Measurements from ENCODE around the gene SNAPC5. TPM values are rescaled to one million over a fixed set of nuclear protein-coding genes. Genes with fewer than 3 reads are reported as not detected.
"Not testable (repeated sequence)": the region's sequence is repeated elsewhere in the genome, so short reads cannot be mapped to it uniquely, and the experiment has no call there.

SNAPC5 gene
- total and polyA plus RNA-seq, 2 of the 8 experiments (the other 6 are each of a cell fraction or from before 2014, with no cell fraction given) = 18.7 to 23.1 TPM

DNA sequence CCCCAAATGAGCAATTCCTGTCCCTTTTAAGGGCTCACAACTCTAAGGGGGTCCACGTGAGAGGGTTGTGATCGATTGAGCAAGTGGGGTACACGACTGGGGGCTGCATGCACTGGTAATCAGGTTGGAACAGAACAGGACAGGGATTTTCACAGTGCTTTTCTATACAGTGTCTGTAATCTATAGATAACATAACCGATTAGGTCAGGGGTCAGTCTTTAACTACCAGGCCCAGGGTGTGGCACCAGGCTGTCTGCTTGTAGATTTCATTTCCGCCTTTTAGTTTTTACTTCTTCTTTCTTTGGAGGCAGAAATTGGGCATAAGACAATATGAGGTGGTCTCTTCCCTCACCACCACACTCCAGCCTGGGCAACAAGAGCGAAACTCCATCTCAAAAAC lies 32.3 kb downstream of the SNAPC5 start:
- H2AFZ ChIP-seq (ENCODE audit: low read length); CTCF ChIA-PET (ENCODE audit: partially characterized antibody); H2BK20ac ChIP-seq (ENCODE audit: low read length); H4K91ac ChIP-seq (replicated peaks; ENCODE audit: insufficient read length, low read length); H2BK5ac ChIP-seq (ENCODE audit: low read depth, low read length); H3K9me3 ChIP-seq (ENCODE audit: insufficient read depth in 2 of 2, low read depth in 1 of 2, low read length in 1 of 2); H4K5ac ChIP-seq (ENCODE audit: insufficient read length, low read depth, low read length); H3K56ac ChIP-seq (replicated peaks; ENCODE audit: insufficient read length, low read depth, low read length); H3K79me1 ChIP-seq (ENCODE audit: low read depth, low read length); H3K36me3 ChIP-seq (ENCODE audit: control insufficient read depth in 2 of 4, insufficient read depth in 4 of 4, low read length in 3 of 4); H3K4me3 ChIP-seq (ENCODE audit: extremely low read depth in 1 of 4, insufficient read depth in 2 of 4, low read depth in 3 of 4, low read length in 4 of 4); H4K8ac ChIP-seq (ENCODE audit: extremely low read depth, insufficient read depth, low read length); H3K79me2 ChIP-seq (ENCODE audit: control insufficient read depth in 1 of 2, insufficient read depth in 2 of 2, low read length in 2 of 2); H2BK120ac ChIP-seq (replicated peaks; ENCODE audit: low read depth, low read length); H2BK15ac ChIP-seq (ENCODE audit: low read length); H2BK12ac ChIP-seq (ENCODE audit: low read depth, low read length); H3K4ac ChIP-seq (replicated peaks; ENCODE audit: insufficient read length, low read depth, low read length); H3K23ac ChIP-seq (ENCODE audit: insufficient read length); H3K23me2 ChIP-seq (ENCODE audit: low read depth, low read length); H3K4me2 ChIP-seq (ENCODE audit: insufficient read depth in 1 of 2, low read depth in 2 of 2, low read length in 2 of 2); H3K27ac ChIP-seq (ENCODE audit: low read depth, low read length); H3K27me3 ChIP-seq (replicated peaks in 1 of 4; ENCODE audit: control insufficient read depth in 3 of 4, extremely low read depth in 1 of 4, insufficient read depth in 3 of 4, low read length in 3 of 4); H3K14ac ChIP-seq (ENCODE audit: insufficient read length); DNase-seq (ENCODE audit: low read depth in 1 of 2, low spot score in 2 of 2); H3K18ac ChIP-seq (ENCODE audit: extremely low read depth, low read length); H3K9ac ChIP-seq (replicated peaks in 1 of 4; ENCODE audit: extremely low read depth in 1 of 4, low read depth in 3 of 4, low read length in 3 of 4); POLR2A ChIA-PET (ENCODE audit: partially characterized antibody); H4K20me1 ChIP-seq (replicated peaks in 1 of 2; ENCODE audit: control insufficient read depth in 1 of 2, insufficient read depth in 2 of 2, low read length in 2 of 2); FAIRE-seq; H2AK5ac ChIP-seq (ENCODE audit: low read depth, low read length): not testable (repeated sequence)
- 91% methylated on average over 6 of the region's 6 CpGs; no CpG with 5 or more reads in 1 of the 2 experiments for WGBS, 2 experiments (ENCODE audit: extremely low coverage in 1 of 2, insufficient coverage in 1 of 2, insufficient read length in 1 of 2, insufficient replicate concordance in 2 of 2, low coverage in 1 of 2, low lambda C conversion rate in 2 of 2, missing lambda C conversion rate in 1 of 2)
- peaks cover 5 to 10% (median 7%) of the 10 kb centered on the region in 4 experiments; a peak in 6 of 7 replicates for H3K4me1 ChIP-seq (replicated peaks in 1 of 4; ENCODE audit: control insufficient read depth in 3 of 4, insufficient read depth in 4 of 4, low read length in 3 of 4)
